HFFc6 (cell line): ENCODE measurements around the gene CARHSP1. TPM values are rescaled to one million over a fixed set of nuclear protein-coding genes. Genes with fewer than 3 reads are reported as not detected.

ENCODE experiments used
- DNase-seq: peaks from one replicate; pipeline ENCODE4 v3.0.0-alpha.2; 2018
- H3K27ac Mint-ChIP-seq: 2 replicates; pipeline ENCODE4 v1.8.0; 2020; ENCODE audit warnings: mild to moderate bottlenecking, mixed read lengths
- H3K27me3 Mint-ChIP-seq: 2 replicates; pipeline ENCODE4 v1.8.0; 2021; ENCODE audit warnings: mild to moderate bottlenecking, moderate library complexity, mixed read lengths; ENCODE audit not compliant: insufficient read depth
- H3K36me3 Mint-ChIP-seq: 2 replicates; pipeline ENCODE4 v1.8.0; 2021; ENCODE audit warnings: low read depth, mixed read lengths
- H3K4me1 Mint-ChIP-seq: 2 replicates; pipeline ENCODE4 v1.8.0; 2020; ENCODE audit warnings: low read depth, mixed read lengths
- H3K4me3 Mint-ChIP-seq: 2 replicates; pipeline ENCODE4 v1.8.0; 2020; ENCODE audit warnings: mild to moderate bottlenecking, moderate library complexity, mixed read lengths
- H3K9me3 Mint-ChIP-seq: 2 replicates; pipeline ENCODE4 v1.8.0; 2020; ENCODE audit warnings: mild to moderate bottlenecking, mixed read lengths
- total RNA-seq, 6 experiments: library from RNA; stranded (reverse); fragmentation: NEBNext Ultra II Directional; extraction: Animal tissue kit (Norgen Biotek cat#: 25700); gene quantifications; 2 replicates in 1 of 6; 3 replicates in 5 of 6; pipeline ENCODE4 v1.2.3, GENCODE V29; 2021
- TF ChIP-seq, protein P1 (sequence below): fragments of 200-600 bp; sonication (generic); IDR thresholded peaks from 2 replicates; pipeline ENCODE4 v1.5.0; 2021; ENCODE audit warnings: antibody characterized with exemption, mild to moderate bottlenecking

The CARHSP1 gene
- total RNA-seq, 6 experiments from 2014 or later = 91.4 to 114 (median 97.9) TPM

- Mint-ChIP-seq H3K27ac (0 out of 2 replicates have a peak overlapping the region, but pooled peaks have one; percentile 13), H3K27me3 (peaks cover 2% of the 10 kb centered on the region; the same call in 1 of the 2 replicates), H3K36me3 (peaks cover 37% of the 10 kb centered on the region), H3K9me3 (no peaks in the 10 kb centered on the region), H3K4me3 (no peak overlapping the region), H3K4me1 (peaks cover 10% of the 10 kb centered on the region; the same call in 1 of the 2 replicates)
- no peak for DNase-seq
- TF ChIP-seq, protein P1, sequence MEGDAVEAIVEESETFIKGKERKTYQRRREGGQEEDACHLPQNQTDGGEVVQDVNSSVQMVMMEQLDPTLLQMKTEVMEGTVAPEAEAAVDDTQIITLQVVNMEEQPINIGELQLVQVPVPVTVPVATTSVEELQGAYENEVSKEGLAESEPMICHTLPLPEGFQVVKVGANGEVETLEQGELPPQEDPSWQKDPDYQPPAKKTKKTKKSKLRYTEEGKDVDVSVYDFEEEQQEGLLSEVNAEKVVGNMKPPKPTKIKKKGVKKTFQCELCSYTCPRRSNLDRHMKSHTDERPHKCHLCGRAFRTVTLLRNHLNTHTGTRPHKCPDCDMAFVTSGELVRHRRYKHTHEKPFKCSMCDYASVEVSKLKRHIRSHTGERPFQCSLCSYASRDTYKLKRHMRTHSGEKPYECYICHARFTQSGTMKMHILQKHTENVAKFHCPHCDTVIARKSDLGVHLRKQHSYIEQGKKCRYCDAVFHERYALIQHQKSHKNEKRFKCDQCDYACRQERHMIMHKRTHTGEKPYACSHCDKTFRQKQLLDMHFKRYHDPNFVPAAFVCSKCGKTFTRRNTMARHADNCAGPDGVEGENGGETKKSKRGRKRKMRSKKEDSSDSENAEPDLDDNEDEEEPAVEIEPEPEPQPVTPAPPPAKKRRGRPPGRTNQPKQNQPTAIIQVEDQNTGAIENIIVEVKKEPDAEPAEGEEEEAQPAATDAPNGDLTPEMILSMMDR = no peak
Observed at GRCh38 chr16:8818504-8819270, 50.1 kb downstream of the CARHSP1 start.

DNA sequence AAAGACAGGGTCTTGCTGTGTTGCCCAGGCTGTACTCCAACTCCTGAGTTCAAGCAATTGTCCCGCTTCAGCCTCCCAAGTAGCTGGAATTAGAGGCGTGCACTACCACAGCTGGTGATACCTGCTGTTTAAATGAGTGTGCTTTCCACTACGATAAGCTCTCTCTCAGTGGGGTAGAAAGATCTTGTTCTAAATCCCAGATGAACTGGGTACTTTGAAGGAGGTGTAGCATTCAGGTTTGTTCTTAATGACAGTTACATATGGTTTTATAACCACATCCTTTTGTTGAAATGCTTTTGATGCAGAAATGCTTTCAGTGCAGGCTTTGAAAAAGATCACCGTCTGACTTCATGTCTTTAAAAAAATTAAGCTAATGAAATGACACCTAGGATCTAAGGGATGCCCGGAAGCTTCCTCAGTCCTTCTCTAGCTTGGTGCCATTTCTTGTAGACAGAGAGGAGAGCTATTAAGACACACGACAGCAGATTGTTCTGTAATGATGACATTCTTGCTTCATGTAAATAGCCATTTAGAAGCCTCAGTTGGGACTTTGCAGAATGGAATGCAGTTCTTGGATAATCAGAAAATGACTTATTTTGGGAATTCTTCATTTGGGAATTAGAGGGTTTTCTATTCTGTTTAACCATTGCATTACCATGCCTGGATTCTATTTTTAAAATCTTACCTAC, 51.7 kb downstream of the CARHSP1 start:
- Mint-ChIP-seq H3K36me3 (peaks cover 43% of the 10 kb centered on the region), H3K4me3 (no peak overlapping the region), H3K27me3 (peaks cover 2% of the 10 kb centered on the region; the same call in 1 of the 2 replicates), H3K4me1 (peaks cover 9% of the 10 kb centered on the region; the same call in 1 of the 2 replicates), H3K27ac (peak overlapping the region; percentile 65), H3K9me3 (no peaks in the 10 kb centered on the region)
- no peak for DNase-seq
- TF ChIP-seq, protein P1 = no peak

DNA sequence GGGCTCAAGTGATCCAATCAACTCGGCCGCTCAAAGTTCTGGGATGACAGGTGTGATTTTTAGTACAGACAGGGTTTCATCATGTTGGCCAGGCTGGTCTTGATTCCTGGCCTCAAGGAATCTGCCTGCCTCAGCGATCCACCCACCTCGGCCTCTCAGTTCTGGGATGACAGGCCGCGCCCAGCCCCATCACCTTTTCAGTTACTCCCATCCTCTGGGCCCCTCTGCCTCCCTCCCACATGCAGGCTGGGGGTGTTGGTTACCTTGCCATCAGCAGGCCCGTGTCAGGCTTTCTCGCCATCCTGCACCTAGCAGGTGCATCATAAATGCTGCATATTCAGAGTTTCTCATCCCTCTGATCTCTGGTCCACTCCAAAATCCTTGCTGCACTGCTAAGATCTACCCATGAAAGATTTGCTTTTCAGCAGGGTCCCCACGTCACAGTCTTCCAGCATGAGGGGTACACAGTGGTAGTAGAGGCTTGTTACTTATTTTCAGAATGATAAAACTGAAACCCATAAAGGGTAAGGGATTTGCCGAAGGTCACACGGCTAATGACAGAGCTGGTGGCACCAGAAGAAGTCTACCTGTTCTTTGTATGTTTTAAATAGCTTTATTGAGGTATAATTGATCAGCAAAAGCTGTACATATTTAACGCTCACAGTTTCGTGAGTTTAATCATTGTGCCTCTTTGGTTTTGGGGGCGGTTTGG, 54.6 kb downstream of the CARHSP1 start:
- no peak for DNase-seq
- peaks cover 6% of the 10 kb centered on the region; the same call in 1 of the 2 replicates for H3K4me1 Mint-ChIP-seq
- H3K4me3 Mint-ChIP-seq = no peak overlapping the region
- H3K27ac Mint-ChIP-seq = no peak overlapping the region
- H3K27me3 Mint-ChIP-seq = no peaks in the 10 kb centered on the region
- no peaks in the 10 kb centered on the region for H3K9me3 Mint-ChIP-seq
- TF ChIP-seq, protein P1 = no peak
- H3K36me3 Mint-ChIP-seq = peaks cover 49% of the 10 kb centered on the region

GRCh38 chr16:8812162-8812843, 56.5 kb downstream of the CARHSP1 start:
- no peaks in the 10 kb centered on the region for H3K9me3 Mint-ChIP-seq
- peaks cover 49% of the 10 kb centered on the region for H3K36me3 Mint-ChIP-seq
- no peak overlapping the region for H3K4me3 Mint-ChIP-seq
- H3K4me1 Mint-ChIP-seq = peaks cover 4% of the 10 kb centered on the region; the same call in 1 of the 2 replicates
- H3K27me3 Mint-ChIP-seq = peaks cover 2% of the 10 kb centered on the region; the same call in 1 of the 2 replicates
- DNase-seq = no peak
- TF ChIP-seq, protein P1 = no peak
- no peak overlapping the region for H3K27ac Mint-ChIP-seq
